GM23248 (cell line): ENCODE data around the gene PDE2A.

ENCODE experiments used
- EZH2 ChIP-seq: fragments of 200-600 bp; sonication (generic); IDR thresholded peaks from 2 replicates; pipeline ENCODE4 v1.6.1; 2018; ENCODE audit warnings: antibody characterized with exemption, mild to moderate bottlenecking; ENCODE audit not compliant: insufficient read depth, poor library complexity, severe bottlenecking
- EZH2phosphoT487 ChIP-seq: fragments of 200-600 bp; sonication (generic); IDR thresholded peaks from 2 replicates; pipeline ENCODE4 v1.6.1; 2018; ENCODE audit warnings: antibody characterized with exemption, moderate library complexity, mild to moderate bottlenecking, low read depth; ENCODE audit not compliant: insufficient read depth

DNA sequence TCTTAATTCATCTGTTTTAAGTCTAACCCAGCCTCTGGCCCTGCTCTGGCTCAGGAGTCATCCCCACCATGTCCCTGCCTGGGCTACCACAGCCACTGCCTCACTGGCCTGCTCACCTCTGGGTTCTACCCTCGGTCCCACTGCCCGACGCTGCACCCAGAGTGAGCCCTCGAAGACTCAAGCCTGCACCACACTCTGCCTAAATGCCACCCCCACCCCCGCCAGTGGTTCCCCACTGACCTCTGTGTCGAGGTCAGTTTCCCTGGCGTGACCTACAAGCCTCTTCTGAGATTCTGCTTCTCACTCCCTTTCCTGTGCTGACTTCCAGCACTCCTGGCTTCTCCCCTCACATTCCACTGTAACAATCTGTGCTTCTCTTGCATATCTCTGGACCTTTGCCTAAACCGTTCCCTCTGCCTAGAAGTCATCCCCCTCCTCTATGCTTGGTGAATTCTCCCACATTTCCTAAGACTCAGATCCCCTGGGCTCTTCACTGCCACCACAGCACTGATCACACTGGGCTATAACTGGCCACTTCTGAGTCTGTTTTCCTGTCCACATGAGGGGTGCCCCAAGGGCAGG, 12.5 kb upstream of the PDE2A start:
- TF ChIP-seq EZH2phosphoT487 = no peak
- no peak for TF ChIP-seq EZH2
